Cardiac muscle cell (in vitro differentiated cells and primary cell): Measurements from ENCODE around the gene PLRG1. TPM values are rescaled to one million over a fixed set of nuclear protein-coding genes. Genes with fewer than 3 reads are reported as not detected.

Experiments
- DNase-seq, 2 donors: peaks; one replicate each; pipeline versions ENCODE4 v3.0.0 to v3.0.0-alpha.2; 2010 to 2017; ENCODE audit warnings: low read depth in 1 of 2, low spot score in 1 of 2
- H3K27ac ChIP-seq: fragments of 200-600 bp; sonication (generic); 2 replicates; pipeline ENCODE4 v1.5.1; 2016
- H3K27me3 ChIP-seq: fragments of 200-600 bp; sonication (generic); 2 replicates; pipeline ENCODE4 v1.6.0; 2016; ENCODE audit warnings: control low read depth
- H3K36me3 ChIP-seq: fragments of 200-600 bp; sonication (generic); 2 replicates; pipeline ENCODE4 v1.5.1; 2016; ENCODE audit warnings: control low read depth
- H3K4me1 ChIP-seq: fragments of 200-600 bp; sonication (generic); 2 replicates; pipeline ENCODE4 v1.8.1; 2017; ENCODE audit warnings: low read depth, mild to moderate bottlenecking, mixed run types
- H3K4me3 ChIP-seq: fragments of 200-600 bp; sonication (generic); 2 replicates; pipeline ENCODE4 v1.5.1; 2016; ENCODE audit warnings: mild to moderate bottlenecking
- H3K9me3 ChIP-seq: fragments of 200-600 bp; sonication (generic); 2 replicates; pipeline ENCODE4 v1.5.1; 2017; ENCODE audit warnings: low read depth, mild to moderate bottlenecking, control low read depth
- CTCF ChIP-seq: IDR thresholded peaks from 2 replicates; pipeline ENCODE4 v1.5.1; 2012; ENCODE audit warnings: low read depth, mild to moderate bottlenecking, low read length
- polyA plus RNA-seq: library from polyadenylated mRNA; unstranded; fragments of >200 nt; fragmentation: Nextera tagmentation; extraction: Ambion mirVana; gene quantifications from 2 replicates; pipeline ENCODE4 v1.2.1, GENCODE V29; 2016
- total RNA-seq: library from RNA; depleted of rRNA; stranded (reverse); fragments of >200 nt; gene quantifications from 2 replicates; pipeline ENCODE4 v1.2.3, GENCODE V29; 2016

PLRG1 gene
- total and polyA plus RNA-seq, 2 experiments from 2014 or later: 25.6 to 61.6 TPM

GRCh38 chr4:154569584-154569983 lies 19.4 kb upstream of the PLRG1 start:
- no peak overlapping the region for H3K27ac ChIP-seq
- no peaks in the 10 kb centered on the region for H3K27me3 ChIP-seq
- H3K4me3 ChIP-seq: no peak overlapping the region
- no peak for TF ChIP-seq CTCF
- no peaks in the 10 kb centered on the region for H3K9me3 ChIP-seq
- no peaks in the 10 kb centered on the region for H3K4me1 ChIP-seq
- no peaks in the 10 kb centered on the region for H3K36me3 ChIP-seq
- DNase-seq: no peak

- no peak for DNase-seq
- TF ChIP-seq CTCF: no peak
- no peak overlapping the region for H3K27ac ChIP-seq
- H3K9me3 ChIP-seq: no peaks in the 10 kb centered on the region
- H3K36me3 ChIP-seq: no peaks in the 10 kb centered on the region
- H3K4me3 ChIP-seq: no peak overlapping the region
- H3K27me3 ChIP-seq: no peaks in the 10 kb centered on the region
- no peaks in the 10 kb centered on the region for H3K4me1 ChIP-seq
Measured at GRCh38 chr4:154569028-154569427, 18.8 kb upstream of the PLRG1 start.

- no peaks in the 10 kb centered on the region for H3K4me1 ChIP-seq
- no peaks in the 10 kb centered on the region for H3K36me3 ChIP-seq
- no peak for DNase-seq
- no peaks in the 10 kb centered on the region for H3K9me3 ChIP-seq
- TF ChIP-seq CTCF: no peak
- no peaks in the 10 kb centered on the region for H3K27me3 ChIP-seq
- H3K27ac ChIP-seq: no peak overlapping the region
- no peak overlapping the region for H3K4me3 ChIP-seq
Measured at GRCh38 chr4:154566639-154567204, 16.5 kb upstream of the PLRG1 start.

GRCh38 chr4:154565704-154566103 lies 15.5 kb upstream of the PLRG1 start:
- H3K4me1 ChIP-seq: no peaks in the 10 kb centered on the region
- no peaks in the 10 kb centered on the region for H3K36me3 ChIP-seq
- no peaks in the 10 kb centered on the region for H3K9me3 ChIP-seq
- DNase-seq: no peak
- TF ChIP-seq CTCF: no peak
- H3K27me3 ChIP-seq: no peaks in the 10 kb centered on the region
- no peak overlapping the region for H3K27ac ChIP-seq
- no peak overlapping the region for H3K4me3 ChIP-seq

- TF ChIP-seq CTCF: no peak
- no peak overlapping the region for H3K27ac ChIP-seq
- no peaks in the 10 kb centered on the region for H3K9me3 ChIP-seq
- no peaks in the 10 kb centered on the region for H3K4me1 ChIP-seq
- no peak overlapping the region for H3K4me3 ChIP-seq
- no peak for DNase-seq
- H3K27me3 ChIP-seq: no peaks in the 10 kb centered on the region
- H3K36me3 ChIP-seq: no peaks in the 10 kb centered on the region
Measured at GRCh38 chr4:154564311-154564710, 14.1 kb upstream of the PLRG1 start.

GRCh38 chr4:154562697-154563254 lies 12.6 kb upstream of the PLRG1 start, which contains the start of gene FGB:
TSS of gene FGB (plus strand) at chr4:154563011. CDS start at chr4:154563019, 8 bp downstream.
- TF ChIP-seq CTCF: no peak
- no peaks in the 10 kb centered on the region for H3K27me3 ChIP-seq
- no peak within 1 kb of the TSS for H3K27ac ChIP-seq
- H3K36me3 ChIP-seq: no peaks in the 10 kb centered on the region
- no peak for DNase-seq
- H3K9me3 ChIP-seq: no peaks in the 10 kb centered on the region
- H3K4me3 ChIP-seq: no peak within 1 kb of the TSS
- no peaks in the 10 kb centered on the region for H3K4me1 ChIP-seq
